NCI-H460 (cell line): ENCODE data around the gene CEP83. TPM values are rescaled to one million over a fixed set of nuclear protein-coding genes. Genes with fewer than 3 reads are reported as not detected.
A peak's percentile ranks its signal among the peaks of the same experiment; 100 is the strongest.
"Not testable (repeated sequence)": the region's sequence is repeated elsewhere in the genome, so short reads cannot be mapped to it uniquely, and the experiment has no call there.

Experiments used
- DNase-seq: peaks from one replicate; pipeline ENCODE4 v3.0.0-alpha.2; 2016; ENCODE audit warnings: low read depth; ENCODE audit errors: extremely low read depth
- polyA plus RNA-seq: library from polyadenylated mRNA; depleted of rRNA; stranded (reverse); fragments of >200 nt; gene quantifications from 2 replicates; pipeline ENCODE4 v1.2.3, GENCODE V29; 2014; cell fraction: nucleus; rRNA removed
- total RNA-seq: library from RNA; depleted of rRNA; stranded (reverse); fragments of >200 nt; shearing (Covaris generic); gene quantifications from 2 replicates; pipeline ENCODE4 v1.2.3, GENCODE V29; 2014; rRNA removed

CEP83 gene, protein sequence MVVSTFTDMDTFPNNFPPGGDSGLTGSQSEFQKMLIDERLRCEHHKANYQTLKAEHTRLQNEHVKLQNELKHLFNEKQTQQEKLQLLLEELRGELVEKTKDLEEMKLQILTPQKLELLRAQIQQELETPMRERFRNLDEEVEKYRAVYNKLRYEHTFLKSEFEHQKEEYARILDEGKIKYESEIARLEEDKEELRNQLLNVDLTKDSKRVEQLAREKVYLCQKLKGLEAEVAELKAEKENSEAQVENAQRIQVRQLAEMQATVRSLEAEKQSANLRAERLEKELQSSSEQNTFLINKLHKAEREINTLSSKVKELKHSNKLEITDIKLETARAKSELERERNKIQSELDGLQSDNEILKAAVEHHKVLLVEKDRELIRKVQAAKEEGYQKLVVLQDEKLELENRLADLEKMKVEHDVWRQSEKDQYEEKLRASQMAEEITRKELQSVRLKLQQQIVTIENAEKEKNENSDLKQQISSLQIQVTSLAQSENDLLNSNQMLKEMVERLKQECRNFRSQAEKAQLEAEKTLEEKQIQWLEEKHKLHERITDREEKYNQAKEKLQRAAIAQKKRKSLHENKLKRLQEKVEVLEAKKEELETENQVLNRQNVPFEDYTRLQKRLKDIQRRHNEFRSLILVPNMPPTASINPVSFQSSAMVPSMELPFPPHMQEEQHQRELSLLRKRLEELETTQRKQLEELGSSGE
- 18.7 and 21.1 TPM in 2 replicates for total RNA-seq
- 42.2 and 62.8 TPM in 2 replicates for polyA plus RNA-seq

DNA sequence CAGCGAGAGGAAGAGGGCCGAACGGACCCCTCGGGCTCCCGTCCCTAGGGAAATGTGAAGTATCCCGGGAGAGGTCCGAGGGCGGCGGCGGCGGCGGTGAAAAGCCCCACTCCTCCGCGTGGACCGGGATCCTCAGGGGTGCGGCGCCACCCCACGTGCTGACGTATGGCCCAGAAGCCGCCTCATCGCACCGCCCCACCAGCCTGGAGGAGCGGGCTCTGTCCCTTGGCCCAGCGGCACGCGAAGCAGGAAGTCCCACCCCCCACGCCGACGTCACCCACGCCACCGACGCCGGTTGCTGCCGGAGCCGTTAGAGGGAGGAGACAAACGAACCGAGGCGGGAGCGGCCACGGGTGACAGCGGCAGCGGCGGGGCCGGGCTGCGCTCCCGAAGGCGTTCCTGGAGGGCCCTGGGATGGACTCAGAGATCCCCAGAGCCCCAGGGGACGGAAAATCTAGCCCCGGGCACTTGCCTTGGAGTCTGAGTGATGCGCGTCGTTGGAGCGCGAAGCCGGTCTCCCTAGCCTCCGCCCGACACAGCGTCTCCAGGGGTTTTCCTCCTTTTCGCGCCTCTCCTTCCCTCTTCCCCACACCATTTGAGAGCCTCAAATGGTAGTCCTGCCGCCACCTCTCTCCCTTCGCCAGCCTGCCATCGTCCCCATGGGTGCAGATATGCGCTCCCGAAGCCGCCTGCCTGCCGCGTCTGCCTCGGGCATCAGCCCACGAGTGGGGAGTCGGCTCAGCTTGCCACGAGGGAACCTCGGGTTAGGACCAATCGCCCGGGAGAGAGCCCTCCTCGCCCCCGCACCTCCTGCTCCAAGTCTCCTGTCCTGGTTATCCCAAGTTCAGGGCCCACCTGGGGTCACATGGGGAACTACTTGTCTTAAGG, at the start of gene CEP83:
Gene CEP83 (minus strand): TSS at position 140 of the 888 bp plus-strand sequence. CDS start 47,377 bp downstream, outside the sequence.
- peak; percentile 92 for DNase-seq

DNA sequence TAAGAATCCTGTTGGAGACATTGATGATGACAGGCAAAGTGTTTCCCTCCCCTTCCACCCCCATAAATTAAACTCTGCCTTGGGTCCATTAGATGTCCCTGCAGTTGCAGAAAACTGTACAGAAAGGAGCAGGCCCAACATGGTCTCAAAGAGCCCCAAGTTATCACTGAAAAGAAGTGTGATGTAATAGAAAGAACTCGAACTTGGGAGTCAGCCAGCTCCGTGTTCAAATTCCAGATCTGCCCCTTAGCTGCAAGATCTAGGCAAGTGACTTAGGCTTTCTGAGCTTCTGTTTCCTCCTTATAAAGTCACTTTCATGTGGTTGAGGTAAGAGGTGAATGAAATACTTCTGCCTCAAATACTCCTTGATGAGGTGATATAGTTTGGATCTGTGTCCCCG, 49.6 kb upstream of the CEP83 start:
- no peak for DNase-seq

DNA sequence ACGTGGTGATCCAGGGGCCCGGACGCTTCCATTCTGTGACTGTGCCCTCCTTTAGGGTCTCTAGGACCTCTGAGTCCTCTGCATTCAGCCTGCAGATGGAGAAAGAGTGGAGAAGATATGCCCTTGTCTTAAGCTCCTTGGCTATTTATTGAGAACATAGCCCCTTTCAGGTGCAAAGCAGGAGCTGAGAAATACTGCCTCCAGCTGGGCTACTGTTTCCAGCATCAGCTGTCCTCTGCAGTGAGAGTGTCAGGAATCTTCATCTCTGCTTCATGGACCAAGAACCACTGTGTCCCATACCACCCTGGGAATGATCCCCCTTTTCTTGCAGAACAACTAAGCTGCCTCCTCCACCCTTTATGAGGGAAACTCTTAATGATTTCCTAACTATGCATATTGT, 47.8 kb upstream of the CEP83 start:
- no peak for DNase-seq

DNA sequence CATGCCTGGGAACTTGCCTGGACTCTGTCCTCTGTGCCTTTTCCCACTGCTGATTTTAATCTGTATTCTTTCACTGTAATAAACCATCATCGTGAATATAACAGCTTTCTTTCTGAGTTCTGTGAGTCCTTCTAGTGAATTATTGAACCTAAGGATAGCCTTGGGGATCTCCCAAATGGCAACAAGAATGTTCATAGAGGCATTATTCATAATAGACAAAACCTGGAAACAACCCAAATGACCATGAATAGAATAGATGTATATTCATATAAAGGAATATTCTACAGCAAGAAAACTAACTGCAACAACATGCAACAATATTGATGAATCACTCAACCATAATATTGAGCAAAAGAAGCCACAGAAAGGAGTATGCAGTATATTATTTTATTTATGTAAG, 44.7 kb upstream of the CEP83 start:
- no peak for DNase-seq

DNA sequence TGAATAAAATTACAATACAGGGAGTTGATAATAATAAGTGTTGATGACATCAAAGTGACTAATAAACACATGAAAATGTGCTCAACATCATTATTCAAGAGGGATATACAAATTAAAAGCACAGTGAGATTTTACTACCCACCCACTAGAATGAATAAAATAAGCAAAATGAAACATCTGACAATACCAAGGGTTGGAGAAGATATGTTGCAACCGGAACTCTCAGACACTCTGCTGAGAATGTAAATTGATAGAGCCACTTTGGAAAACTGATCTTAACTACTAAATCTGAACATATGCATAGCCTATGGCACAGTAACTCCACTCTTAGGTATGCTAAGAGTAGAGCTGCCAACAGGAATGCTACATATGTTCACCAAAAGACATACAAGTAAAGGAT, 44.0 kb upstream of the CEP83 start:
- DNase-seq: no peak

DNA sequence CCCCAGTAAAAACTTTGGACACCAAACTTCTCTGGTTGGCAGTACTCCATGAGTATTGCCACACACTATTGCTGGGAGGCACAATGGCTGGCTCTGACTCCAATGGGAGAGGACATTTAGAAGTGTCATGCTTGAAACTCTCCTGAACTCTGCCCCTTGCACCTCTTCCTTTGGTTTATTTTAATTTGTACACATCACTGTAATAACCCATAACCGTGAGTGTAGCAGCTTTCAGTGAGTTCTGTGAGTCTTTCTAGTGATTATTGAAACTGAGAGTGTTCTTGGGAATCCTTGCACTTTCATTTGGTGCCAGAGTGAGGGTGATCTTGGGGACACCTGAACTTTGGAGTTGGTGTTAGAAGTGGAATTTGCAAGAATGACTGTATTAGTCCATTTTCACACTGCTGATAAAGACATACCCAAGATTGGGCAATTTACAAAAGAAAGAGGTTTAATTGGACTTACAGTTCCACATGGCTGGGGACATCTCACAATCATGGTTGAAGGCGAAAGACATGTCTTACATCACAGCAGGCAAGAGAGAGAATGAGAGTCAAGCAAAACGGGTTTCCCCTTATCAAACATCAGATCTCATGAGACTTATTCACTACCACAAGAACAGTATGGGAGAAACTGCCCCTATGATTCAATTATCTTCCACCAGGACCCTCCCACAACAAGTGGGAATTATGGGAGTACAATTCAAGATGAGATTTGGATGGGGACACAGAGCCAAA, 41.3 kb upstream of the CEP83 start:
- no peak for DNase-seq

DNA sequence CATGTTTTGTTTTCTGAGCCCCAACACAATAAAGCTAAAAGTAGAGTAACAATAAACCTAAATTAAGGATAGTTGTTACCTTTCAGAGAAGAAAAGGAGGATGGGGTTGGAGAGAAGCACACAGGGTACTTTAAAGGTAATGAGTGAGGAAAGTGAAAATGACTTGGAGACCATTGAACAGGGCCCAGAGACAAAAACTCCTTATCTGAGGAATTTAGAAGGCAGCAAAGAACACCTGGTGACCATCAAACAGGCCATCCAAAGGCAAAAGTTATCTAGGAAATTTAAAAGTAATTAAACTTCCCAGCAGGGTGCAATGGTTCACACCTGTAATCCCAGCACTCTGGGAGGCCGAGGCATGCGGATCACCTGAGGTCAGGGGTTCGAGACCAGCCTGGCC, 39.0 kb upstream of the CEP83 start:
- no peak for DNase-seq

DNA sequence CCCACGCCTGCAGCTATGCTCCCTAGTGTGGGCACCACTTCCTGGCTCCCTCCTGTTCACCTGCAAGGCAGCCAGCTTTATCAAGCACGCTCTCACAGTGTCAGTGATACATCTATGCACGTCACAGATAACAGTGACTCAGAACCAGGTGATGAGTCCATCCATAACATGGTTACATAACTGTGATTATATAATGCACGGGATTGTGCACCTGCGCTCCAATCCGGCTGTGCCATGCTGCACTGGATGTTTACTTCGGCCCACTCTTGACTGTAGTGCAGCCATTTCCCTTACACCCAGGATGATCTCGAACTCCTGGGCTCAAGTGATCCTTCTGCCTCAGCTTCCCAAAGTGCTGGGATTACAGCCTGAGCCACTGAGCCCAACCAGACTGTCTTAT, 38.4 kb upstream of the CEP83 start:
- no peak for DNase-seq

DNA sequence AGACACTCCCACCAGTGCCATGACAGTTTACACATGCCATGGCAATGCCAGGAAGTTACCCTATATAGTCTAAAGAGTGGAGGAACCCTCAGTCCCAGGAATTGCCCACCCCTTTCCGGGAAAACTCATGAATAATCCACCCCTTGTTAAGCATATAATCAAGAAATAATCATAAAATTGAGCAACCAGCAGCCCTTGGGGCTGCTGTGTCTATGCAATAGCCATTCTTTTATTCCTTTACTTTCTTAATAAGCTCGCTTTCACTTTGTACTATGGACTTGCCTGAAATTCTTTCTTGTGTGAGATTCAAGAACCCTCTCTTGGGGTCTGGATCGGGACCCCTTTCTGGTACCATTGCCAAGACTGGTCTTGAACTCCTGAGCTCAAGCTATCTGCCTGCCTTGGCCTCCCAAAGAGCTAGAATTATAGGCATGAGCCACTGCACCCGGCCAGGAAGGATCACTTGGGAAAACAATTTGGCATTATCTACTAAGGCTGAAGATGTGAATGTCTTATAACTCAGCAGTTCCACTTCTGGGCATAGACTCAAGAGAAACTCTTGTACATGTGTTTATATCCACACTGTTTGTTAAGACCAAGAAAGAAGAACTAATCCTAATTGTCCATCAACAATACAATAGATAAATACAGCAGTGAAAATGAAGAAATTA, 35.9 kb upstream of the CEP83 start:
- DNase-seq: no peak

DNA sequence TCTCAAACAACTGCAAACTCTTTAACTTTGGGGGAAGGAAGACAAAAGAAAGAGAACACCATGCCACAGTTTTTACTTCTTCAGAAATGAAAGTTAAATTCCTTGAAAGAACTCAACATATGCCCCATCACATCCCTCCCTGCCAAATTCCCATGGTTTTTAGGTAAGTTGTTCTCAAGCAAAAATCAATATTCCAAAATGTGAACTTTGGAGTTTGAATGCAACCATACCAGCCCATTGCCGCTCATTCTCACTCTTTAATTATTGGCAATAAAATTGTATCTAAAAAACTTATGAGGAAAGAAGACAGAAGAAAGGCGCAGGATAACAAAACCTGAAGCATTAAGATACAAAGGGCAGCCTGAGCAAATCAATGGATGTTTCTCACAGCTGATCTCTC, 31.8 kb upstream of the CEP83 start:
- no peak for DNase-seq

DNA sequence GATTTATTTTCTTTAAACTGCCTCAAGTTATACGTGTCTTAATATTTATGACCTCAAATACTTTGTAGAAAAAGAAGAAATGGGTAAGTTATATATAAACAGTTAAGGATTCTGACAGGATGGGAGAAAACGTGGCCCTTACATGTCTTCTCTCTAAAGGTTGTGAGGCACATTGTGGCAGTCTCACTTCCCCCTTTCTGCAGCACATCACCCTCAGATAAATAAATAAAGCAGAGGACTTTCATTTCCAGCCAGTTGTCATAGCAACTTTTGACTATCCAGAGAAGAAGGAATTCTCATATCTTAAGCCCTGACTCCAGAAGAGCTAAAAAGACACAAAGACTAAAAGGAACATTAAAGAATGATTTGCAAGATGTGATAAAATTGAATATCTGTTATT, 28.8 kb upstream of the CEP83 start:
- no peak for DNase-seq

DNA sequence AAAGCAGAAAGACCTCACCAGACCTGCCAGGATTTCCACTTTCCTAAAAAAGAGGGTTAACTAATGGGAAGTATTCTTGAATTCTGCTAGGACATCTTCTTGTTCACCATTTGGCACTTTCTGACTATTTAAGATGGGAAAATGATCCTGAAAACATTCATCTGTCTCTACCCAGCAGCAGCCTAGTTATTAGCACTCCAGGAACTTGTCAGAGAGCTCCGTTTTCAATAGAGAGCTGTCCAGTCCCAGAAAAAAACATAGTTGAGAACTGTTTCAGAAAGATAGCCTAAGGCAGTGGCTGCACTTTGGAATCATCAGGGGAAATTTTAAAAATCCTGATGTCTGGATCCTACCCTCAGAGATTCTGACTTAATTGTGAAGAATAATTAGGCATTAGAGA, 22.1 kb upstream of the CEP83 start:
- DNase-seq: no peak

DNA sequence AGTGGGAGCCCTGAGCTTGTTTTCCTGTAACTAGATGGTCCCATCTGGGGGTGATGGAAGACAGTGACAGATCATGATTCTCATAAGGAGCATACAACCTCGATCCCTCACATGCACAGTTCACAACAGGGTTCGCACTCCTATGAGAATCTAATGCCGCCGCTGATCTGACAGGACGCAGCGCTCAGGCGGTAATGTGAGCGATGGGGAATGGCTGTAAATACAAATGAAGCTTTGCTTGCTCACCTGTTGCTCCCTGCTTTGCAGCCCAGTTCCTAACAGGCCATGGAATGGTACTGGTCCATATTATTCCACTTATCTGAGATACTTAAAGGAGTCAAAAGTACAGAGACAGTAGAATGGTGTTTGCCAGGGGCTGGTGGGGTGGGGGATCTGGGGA, 9.9 kb upstream of the CEP83 start:
- no peak for DNase-seq

DNA sequence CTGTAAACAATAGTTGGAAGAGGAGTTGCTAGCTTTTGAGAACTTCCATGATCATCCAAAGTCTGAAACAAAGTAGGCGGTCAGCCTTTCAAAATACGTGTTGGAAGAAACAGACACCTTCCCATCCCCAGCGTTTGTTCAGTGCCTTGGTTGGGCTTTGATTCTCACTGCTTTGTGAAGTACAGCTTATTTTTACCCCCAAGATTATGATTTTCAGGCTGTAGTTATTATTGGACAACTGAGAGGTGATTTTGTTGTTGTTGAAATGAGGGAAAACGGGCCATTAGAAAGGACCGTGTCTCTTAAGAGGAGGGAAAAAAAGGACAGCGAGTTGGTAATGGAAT, 921 bp upstream of the CEP83 start:
- DNase-seq: no peak

DNA sequence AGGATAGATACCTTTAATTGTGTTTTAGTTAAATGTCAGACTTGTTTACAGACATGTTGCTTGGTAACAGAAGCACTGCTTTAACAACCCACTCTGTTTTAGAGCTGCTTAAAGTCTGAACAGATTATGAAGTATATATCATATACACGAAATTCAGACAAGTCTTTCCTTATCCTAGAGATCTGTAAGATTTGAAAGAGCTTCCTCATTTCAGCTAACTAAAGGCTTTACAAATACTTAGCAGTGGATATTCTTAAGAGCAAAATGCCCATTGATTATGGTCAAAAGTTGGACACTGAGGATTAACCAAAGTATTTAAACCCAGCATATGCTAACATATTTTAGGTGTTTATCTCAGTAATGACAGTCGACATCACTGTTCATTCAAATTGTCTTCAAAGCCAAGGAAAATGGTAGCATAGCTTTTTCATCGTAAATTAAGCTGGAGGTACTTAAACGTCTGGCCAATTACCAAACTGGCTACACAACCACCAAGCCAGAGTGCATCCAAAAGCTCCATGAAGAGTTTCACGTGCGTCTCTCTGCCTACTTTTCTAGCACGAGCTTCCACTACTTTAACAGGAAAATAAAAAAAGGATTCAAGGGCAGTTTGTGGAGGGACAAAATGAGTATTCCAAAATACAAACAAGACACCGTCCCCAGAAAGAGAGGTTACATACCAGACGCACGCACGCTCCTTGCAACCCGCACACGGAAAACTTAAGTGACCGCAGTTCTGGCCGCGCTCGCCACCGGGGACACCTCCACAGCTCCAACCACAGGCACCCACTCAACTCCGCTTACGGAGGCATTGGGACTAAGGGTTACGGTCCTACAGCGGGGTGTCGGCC, 565 bp downstream of the CEP83 start:
- no peak for DNase-seq

DNA sequence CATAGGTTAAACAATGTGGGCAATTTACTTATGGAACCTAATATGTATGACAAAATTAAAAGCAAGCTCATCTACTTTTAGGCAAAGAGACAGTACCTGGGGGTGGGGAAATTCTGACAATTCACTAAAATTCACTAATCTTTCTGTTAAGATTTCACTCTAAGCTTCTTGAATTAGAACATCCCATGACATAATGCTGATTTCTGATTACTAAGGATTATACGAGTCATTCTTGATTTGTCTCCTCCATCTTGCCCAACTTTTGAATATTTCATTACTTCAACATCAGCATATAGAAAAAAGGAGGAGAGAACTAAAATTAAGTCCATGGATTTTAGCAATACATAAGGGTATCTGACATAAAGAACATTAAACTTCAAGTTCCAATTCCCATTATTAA, 2.4 kb downstream of the CEP83 start:
- no peak for DNase-seq

DNA sequence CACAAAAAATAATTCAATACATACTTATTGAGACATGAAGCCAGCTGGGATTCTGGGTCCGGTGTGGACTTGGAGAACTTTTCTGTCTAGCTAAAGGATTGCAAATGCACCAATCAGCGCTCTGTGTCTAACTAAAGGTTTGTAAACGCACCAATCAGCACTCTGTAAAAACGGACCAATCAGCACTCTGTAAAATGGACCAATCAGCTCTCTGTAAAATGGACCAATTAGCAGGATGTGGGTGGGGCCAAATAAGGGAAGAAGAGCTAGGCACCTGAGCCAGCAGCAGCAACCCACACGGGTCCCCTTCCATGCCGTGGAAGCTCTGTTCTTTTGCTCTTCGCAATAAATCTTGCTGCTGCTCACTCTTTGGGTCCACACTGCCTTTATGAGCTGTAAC, 5.3 kb downstream of the CEP83 start:
- not testable (repeated sequence) for DNase-seq

DNA sequence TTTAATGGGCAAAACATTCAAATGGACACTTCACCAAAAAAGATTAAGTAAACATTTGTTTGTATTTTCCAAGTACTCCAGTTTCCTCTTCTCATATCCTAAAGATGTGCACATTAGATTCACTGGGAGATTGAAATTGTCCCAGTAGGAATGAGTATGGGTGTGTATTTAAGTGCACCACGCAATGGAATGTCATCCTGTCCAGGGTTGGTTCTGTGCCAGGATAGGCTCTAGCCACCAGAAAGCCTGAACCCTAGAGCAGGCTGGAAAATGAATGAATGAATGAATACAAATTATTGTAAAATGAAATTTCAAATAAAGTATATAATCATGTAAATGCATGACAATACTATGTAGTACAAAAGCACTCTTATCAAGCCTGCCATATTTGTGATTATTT, 14.0 kb downstream of the CEP83 start:
- DNase-seq: no peak

DNA sequence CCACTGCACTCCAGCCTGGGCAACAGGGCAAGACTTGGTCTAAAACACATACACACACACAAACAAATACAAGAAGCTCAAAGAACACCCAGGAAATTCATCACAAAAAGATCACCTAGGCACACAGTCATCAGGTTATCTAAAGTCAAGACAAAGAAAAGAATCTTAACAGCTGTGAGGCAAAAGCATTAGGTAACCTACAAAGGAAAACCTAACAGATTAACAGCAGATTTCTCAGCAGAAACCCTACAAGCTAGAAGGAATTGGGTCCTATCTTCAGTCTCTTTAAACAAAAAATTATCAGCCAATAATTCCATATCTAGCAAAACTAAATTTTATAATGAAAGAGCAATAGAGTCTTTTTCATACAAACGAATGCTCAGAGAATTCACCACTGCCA, 22.4 kb downstream of the CEP83 start:
- DNase-seq: no peak
